Right lung (tissue), 5 donors: Measurements from ENCODE around the gene MAGEB1. TPM values are rescaled to one million over a fixed set of nuclear protein-coding genes. Genes with fewer than 3 reads are reported as not detected.

ENCODE experiments used
- DNase-seq, 2 donors: peaks; one replicate each; pipeline ENCODE4 v3.0.0-alpha.2; 2013
- polyA plus RNA-seq, 5 donors: library from polyadenylated mRNA; unstranded; fragments of 120-200 nt; gene quantifications; one replicate each; pipeline versions ENCODE4 v1.2.1 to v1.2.3, GENCODE V29; 2013; ENCODE audit warnings: inconsistent platforms in 1 of 5, low replicate concordance in 1 of 5; ENCODE audit not compliant: insufficient read length in 5 of 5, insufficient read depth in 1 of 5

MAGEB1 gene
- polyA plus RNA-seq, 5 donors: not detected

DNA sequence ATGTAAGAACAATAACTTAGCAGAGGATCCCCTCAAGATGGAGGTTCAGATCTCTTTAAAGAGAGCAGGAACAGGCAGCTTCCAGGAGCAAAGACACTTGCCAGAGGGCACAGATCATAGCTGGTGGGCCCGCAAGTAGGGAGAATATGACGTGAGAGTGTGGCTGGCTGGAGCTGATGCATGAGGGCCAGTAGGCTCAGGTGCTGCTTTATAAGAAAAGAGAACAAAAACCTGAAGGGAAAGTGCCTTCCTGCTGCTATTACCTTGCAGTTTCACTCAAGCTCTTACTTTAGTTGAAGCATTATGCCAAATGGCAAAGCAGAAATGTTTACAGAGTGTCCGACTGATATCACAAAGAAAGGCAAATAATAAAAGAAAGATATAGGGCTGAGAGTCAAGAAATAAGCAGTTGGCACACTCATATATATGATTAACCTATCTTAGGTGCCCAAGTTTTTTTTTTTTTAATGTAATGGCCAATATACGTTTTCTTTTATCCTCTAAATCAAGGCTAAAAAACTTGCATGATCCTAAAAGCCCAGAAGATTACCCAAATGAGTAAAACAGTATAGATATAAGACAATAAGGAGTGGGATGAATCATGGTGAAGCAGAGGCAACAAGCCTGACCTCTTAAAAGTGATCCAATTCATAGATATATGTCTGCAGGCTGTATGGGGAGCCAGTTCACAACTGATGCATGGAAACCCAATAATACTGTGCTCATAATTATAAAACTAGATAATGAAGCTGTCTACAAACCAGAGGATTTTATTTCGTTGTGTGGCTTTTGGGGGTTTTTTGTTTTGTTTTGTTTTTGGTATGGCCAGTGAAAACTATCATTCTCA, 49.7 kb downstream of the MAGEB1 start:
- DNase-seq: no peak

DNA sequence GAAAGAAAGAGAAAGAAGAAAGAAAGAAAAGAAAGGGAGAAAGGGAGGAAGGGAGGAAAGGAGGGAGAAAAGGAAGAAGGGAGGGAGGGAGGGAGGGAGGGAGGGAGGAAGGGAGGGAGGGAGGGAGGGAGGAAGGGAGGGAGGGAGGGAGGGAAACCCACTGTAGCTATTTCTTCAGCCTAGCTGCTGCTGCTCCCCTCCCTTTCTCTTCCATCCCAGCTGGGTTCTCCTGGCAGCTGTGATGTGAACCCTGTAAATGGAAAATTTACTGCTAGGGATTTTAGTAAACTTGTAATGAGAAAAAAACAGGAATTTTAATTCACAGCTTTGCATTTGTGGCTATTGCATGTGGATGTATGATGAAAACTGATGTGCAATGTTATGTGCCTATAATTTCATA, 54.3 kb downstream of the MAGEB1 start:
- no peak for DNase-seq

Other genes starting within 250 kb of the MAGEB1 start
- not detected for gene MAGEB2, start 31.6 kb upstream of the MAGEB1 start, polyA plus RNA-seq
- gene MAGEB3, start 16.5 kb upstream of the MAGEB1 start, polyA plus RNA-seq: not detected
- not detected for gene MAGEB4, start 5.1 kb upstream of the MAGEB1 start, polyA plus RNA-seq
- under 1 TPM in 4 of 5 donors, not detected in 1; 0.07 to 0.65 (median 0.40) TPM for gene NR0B1, start 62.2 kb downstream of the MAGEB1 start, polyA plus RNA-seq